Neutrophil (primary cell): ENCODE data around the gene KCNT1.

Experiments
- H3K27ac ChIP-seq: fragments of 200-600 bp; sonication (generic); 2 replicates; pipeline ENCODE4 v1.5.1; 2016; ENCODE audit warnings: mild to moderate bottlenecking, moderate library complexity
- H3K27me3 ChIP-seq: fragments of 200-600 bp; sonication (generic); 2 replicates; pipeline ENCODE4 v1.6.0; 2016; ENCODE audit warnings: mild to moderate bottlenecking
- H3K36me3 ChIP-seq: fragments of 200-600 bp; sonication (generic); 2 replicates; pipeline ENCODE4 v1.5.1; 2017
- H3K4me1 ChIP-seq, 2 experiments: fragments of 200-600 bp in 1 of 2; sonication (generic) in 1 of 2; 1 replicate in 1 of 2; 2 replicates in 1 of 2; pipeline versions ENCODE4 v1.5.1 to v1.6.1; 2013 to 2016; ENCODE audit warnings: low read depth in 1 of 2, low read length in 1 of 2, mild to moderate bottlenecking in 1 of 2, moderate library complexity in 1 of 2; ENCODE audit not compliant: control insufficient read depth in 1 of 2, insufficient read depth in 1 of 2
- H3K4me3 ChIP-seq, 2 experiments: fragments of 200-600 bp in 1 of 2; sonication (generic) in 1 of 2; 1 replicate in 1 of 2; 2 replicates in 1 of 2; pipeline ENCODE4 v1.5.1; 2013 to 2016; ENCODE audit warnings: low read depth in 1 of 2, low read length in 1 of 2, mild to moderate bottlenecking in 1 of 2, moderate library complexity in 1 of 2
- H3K9me3 ChIP-seq: fragments of 200-600 bp; sonication (generic); 2 replicates; pipeline ENCODE4 v1.5.1; 2016
- CTCF ChIP-seq: fragments of 200-600 bp; sonication (generic); IDR thresholded peaks from 2 replicates; pipeline ENCODE4 v1.5.1; 2016; ENCODE audit warnings: antibody characterized with exemption

The KCNT1 gene

GRCh38 chr9:135712613-135713295 lies 10.8 kb downstream of the KCNT1 start:
- no peak for TF ChIP-seq CTCF
- no peak overlapping the region for H3K4me3 ChIP-seq
- no peaks in the 10 kb centered on the region for H3K9me3 ChIP-seq
- H3K27me3 ChIP-seq, result peaks cover 61% of the 10 kb centered on the region
- H3K36me3 ChIP-seq, result no peaks in the 10 kb centered on the region
- no peak overlapping the region for H3K27ac ChIP-seq
- no peaks in the 10 kb centered on the region for H3K4me1 ChIP-seq

- Histone ChIP-seq H3K27ac (no peak overlapping the region), H3K36me3 (no peaks in the 10 kb centered on the region), H3K27me3 (peaks cover 70% of the 10 kb centered on the region), H3K4me3 (no peak overlapping the region), H3K4me1 (no peaks in the 10 kb centered on the region), H3K9me3 (no peaks in the 10 kb centered on the region)
- no peak for TF ChIP-seq CTCF
These were observed 12.5 kb downstream of the KCNT1 start for GRCh38 chr9:135714242-135715055.

GRCh38 chr9:135715056-135715595 lies 13.1 kb downstream of the KCNT1 start:
- no peak for TF ChIP-seq CTCF

GRCh38 chr9:135716045-135716444 lies 14.1 kb downstream of the KCNT1 start:
- Histone ChIP-seq H3K4me3 (no peak overlapping the region), H3K27ac (no peak overlapping the region), H3K4me1 (no peaks in the 10 kb centered on the region), H3K9me3 (no peaks in the 10 kb centered on the region), H3K36me3 (no peaks in the 10 kb centered on the region), H3K27me3 (peaks cover 70% of the 10 kb centered on the region)
- no peak for TF ChIP-seq CTCF

More at GRCh38 chr9:135715056-135715595, 13.1 kb downstream of the KCNT1 start:
- H3K36me3 ChIP-seq, result no peaks in the 10 kb centered on the region
- H3K27me3 ChIP-seq, result peaks cover 70% of the 10 kb centered on the region
- no peak overlapping the region for H3K4me3 ChIP-seq
- H3K9me3 ChIP-seq, result no peaks in the 10 kb centered on the region
- no peaks in the 10 kb centered on the region for H3K4me1 ChIP-seq
- no peak overlapping the region for H3K27ac ChIP-seq

GRCh38 chr9:135717410-135717809 lies 15.4 kb downstream of the KCNT1 start:
- no peaks in the 10 kb centered on the region for H3K9me3 ChIP-seq
- H3K27ac ChIP-seq, result no peak overlapping the region
- H3K27me3 ChIP-seq, result peaks cover 62% of the 10 kb centered on the region
- H3K36me3 ChIP-seq, result no peaks in the 10 kb centered on the region
- H3K4me1 ChIP-seq, result no peaks in the 10 kb centered on the region
- TF ChIP-seq CTCF, result no peak
- H3K4me3 ChIP-seq, result no peak overlapping the region
